ENCODE results near the gene TNIK. TPM values are rescaled to one million over a fixed set of nuclear protein-coding genes. Genes with fewer than 3 reads are reported as not detected.

TNIK gene
- total RNA-seq, 1 experiment from 2014 or later = 0.69 TPM

DNA sequence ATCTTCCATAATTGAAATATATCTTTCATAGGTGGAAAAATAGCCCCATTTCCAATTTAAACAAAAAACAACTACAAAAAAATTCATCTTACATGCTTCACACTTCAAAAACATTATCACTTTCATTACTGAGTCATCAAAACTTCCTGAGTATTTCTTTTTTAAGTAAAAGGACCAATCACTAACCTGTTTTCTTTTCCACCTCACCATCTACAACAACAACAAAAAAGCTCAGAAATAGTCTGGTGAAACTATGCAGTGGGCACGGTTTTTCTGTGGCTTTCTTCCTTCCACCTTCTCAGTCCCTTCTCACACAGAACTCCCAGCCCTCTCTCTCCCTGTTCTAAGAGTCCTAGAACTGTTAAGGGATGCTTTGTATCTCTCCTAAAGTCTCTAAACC is 20.3 kb upstream of the TNIK start:
- Histone ChIP-seq H3K4me3 (ENCODE audit: low read depth, low read length, poor library complexity, severe bottlenecking) (no peak overlapping the region), H3K27me3 (replicated peaks; ENCODE audit: insufficient read depth, low read depth, low read length, poor library complexity) (no peaks in the 10 kb centered on the region), H3K4me1 (ENCODE audit: insufficient read depth, low read length, poor library complexity, severe bottlenecking) (no peaks in the 10 kb centered on the region), H3K27ac (ENCODE audit: low read depth, low read length, poor library complexity, severe bottlenecking) (no peak overlapping the region), H3K36me3 (ENCODE audit: insufficient read depth, low read length, poor library complexity, severe bottlenecking) (no peaks in the 10 kb centered on the region), H3K9me3 (ENCODE audit: low read depth, low read length, poor library complexity, severe bottlenecking) (no peaks in the 10 kb centered on the region)
- DNase-seq (ENCODE audit: low spot score) = no peak
- TF ChIP-seq, protein P1, sequence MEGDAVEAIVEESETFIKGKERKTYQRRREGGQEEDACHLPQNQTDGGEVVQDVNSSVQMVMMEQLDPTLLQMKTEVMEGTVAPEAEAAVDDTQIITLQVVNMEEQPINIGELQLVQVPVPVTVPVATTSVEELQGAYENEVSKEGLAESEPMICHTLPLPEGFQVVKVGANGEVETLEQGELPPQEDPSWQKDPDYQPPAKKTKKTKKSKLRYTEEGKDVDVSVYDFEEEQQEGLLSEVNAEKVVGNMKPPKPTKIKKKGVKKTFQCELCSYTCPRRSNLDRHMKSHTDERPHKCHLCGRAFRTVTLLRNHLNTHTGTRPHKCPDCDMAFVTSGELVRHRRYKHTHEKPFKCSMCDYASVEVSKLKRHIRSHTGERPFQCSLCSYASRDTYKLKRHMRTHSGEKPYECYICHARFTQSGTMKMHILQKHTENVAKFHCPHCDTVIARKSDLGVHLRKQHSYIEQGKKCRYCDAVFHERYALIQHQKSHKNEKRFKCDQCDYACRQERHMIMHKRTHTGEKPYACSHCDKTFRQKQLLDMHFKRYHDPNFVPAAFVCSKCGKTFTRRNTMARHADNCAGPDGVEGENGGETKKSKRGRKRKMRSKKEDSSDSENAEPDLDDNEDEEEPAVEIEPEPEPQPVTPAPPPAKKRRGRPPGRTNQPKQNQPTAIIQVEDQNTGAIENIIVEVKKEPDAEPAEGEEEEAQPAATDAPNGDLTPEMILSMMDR (conservative IDR thresholded peaks at IDR 0.05; ENCODE audit: low read depth, low read length) = no peak
- TF ChIP-seq EZH2 (IDR thresholded peaks at IDR 0.05; ENCODE audit: borderline replicate concordance, low read depth, low read length, poor library complexity, severe bottlenecking) = no peak
- no TSS peak for BruUV-seq (replicated peaks)
- intact Hi-C loops (cut with micrococcal nuclease; ENCODE audit: unreplicated experiment) = no loop called here
- POLR2A ChIA-PET (ENCODE audit: low non-redundant PET) = no interaction called here
- CTCF ChIA-PET = no interaction called here

GRCh38 chr3:171476532-171477102 is 16.4 kb upstream of the TNIK start:
- TF ChIP-seq, protein P1 (conservative IDR thresholded peaks at IDR 0.05; ENCODE audit: low read depth, low read length) = no peak
- no peak for TF ChIP-seq EZH2 (IDR thresholded peaks at IDR 0.05; ENCODE audit: borderline replicate concordance, low read depth, low read length, poor library complexity, severe bottlenecking)
- no peaks in the 10 kb centered on the region for H3K36me3 ChIP-seq (ENCODE audit: insufficient read depth, low read length, poor library complexity, severe bottlenecking)
- H3K9me3 ChIP-seq (ENCODE audit: low read depth, low read length, poor library complexity, severe bottlenecking) = no peaks in the 10 kb centered on the region
- no peak overlapping the region for H3K4me3 ChIP-seq (ENCODE audit: low read depth, low read length, poor library complexity, severe bottlenecking)
- no peaks in the 10 kb centered on the region for H3K4me1 ChIP-seq (ENCODE audit: insufficient read depth, low read length, poor library complexity, severe bottlenecking)
- H3K27me3 ChIP-seq (replicated peaks; ENCODE audit: insufficient read depth, low read depth, low read length, poor library complexity) = no peaks in the 10 kb centered on the region
- ChIA-PET POLR2A (ENCODE audit: low non-redundant PET) (no interaction called here), CTCF (interaction anchor here (0.6 kb wide), 2 partner anchors 447 to 1392 kb away, joined by 3 read pairs; no protein-coding TSS in a partner anchor)
- no TSS peak for BruUV-seq (replicated peaks)
- intact Hi-C loops (cut with micrococcal nuclease; ENCODE audit: unreplicated experiment) = no loop called here
- H3K27ac ChIP-seq (ENCODE audit: low read depth, low read length, poor library complexity, severe bottlenecking) = no peak overlapping the region
- DNase-seq (ENCODE audit: low spot score) = no peak

- Histone ChIP-seq H3K4me1 (ENCODE audit: insufficient read depth, low read length, poor library complexity, severe bottlenecking) (no peaks in the 10 kb centered on the region), H3K27me3 (replicated peaks; ENCODE audit: insufficient read depth, low read depth, low read length, poor library complexity) (no peaks in the 10 kb centered on the region), H3K9me3 (ENCODE audit: low read depth, low read length, poor library complexity, severe bottlenecking) (no peaks in the 10 kb centered on the region), H3K27ac (ENCODE audit: low read depth, low read length, poor library complexity, severe bottlenecking) (no peak overlapping the region), H3K4me3 (ENCODE audit: low read depth, low read length, poor library complexity, severe bottlenecking) (no peak overlapping the region), H3K36me3 (ENCODE audit: insufficient read depth, low read length, poor library complexity, severe bottlenecking) (no peaks in the 10 kb centered on the region)
- TF ChIP-seq, protein P1 (conservative IDR thresholded peaks at IDR 0.05; ENCODE audit: low read depth, low read length) = no peak
- no peak for TF ChIP-seq EZH2 (IDR thresholded peaks at IDR 0.05; ENCODE audit: borderline replicate concordance, low read depth, low read length, poor library complexity, severe bottlenecking)
- no peak for DNase-seq (ENCODE audit: low spot score)
- POLR2A ChIA-PET (ENCODE audit: low non-redundant PET) = no interaction called here
- intact Hi-C loops (cut with micrococcal nuclease; ENCODE audit: unreplicated experiment) = no loop called here
- CTCF ChIA-PET = no interaction called here
- BruUV-seq (replicated peaks) = no TSS peak
Measured at GRCh38 chr3:171472552-171472951, 12.3 kb upstream of the TNIK start.

Measured in A673 (cell line).